GM23338 (cell line): ENCODE results near the gene GAPT. TPM values are rescaled to one million over a fixed set of nuclear protein-coding genes. Genes with fewer than 3 reads are reported as not detected.

Source experiments
- ATAC-seq: fragments of 200-7000 bp; cut with Tn5 transposase; 3 replicates; pipeline ENCODE4 v1.9.1; 2020
- DNase-seq: peaks from one replicate; pipeline ENCODE4 v3.0.0-alpha.2; 2015; ENCODE audit warnings: low spot score
- H2AFZ ChIP-seq: fragments of 200-600 bp; sonication (generic); 2 replicates; pipeline ENCODE4 v1.8.0; 2016; ENCODE audit warnings: antibody characterized with exemption, mild to moderate bottlenecking, moderate library complexity
- H3F3A ChIP-seq: fragments of 200-600 bp; sonication (generic); replicated peaks from 2 replicates; pipeline ENCODE4 v1.8.0; 2017; ENCODE audit warnings: antibody characterized with exemption, mixed run types, low read depth
- H3K27ac ChIP-seq: fragments of 200-600 bp; sonication (generic); 2 replicates; pipeline ENCODE4 v1.6.1; 2016; ENCODE audit warnings: low read depth
- H3K27me3 ChIP-seq: fragments of 200-600 bp; sonication (generic); 2 replicates; pipeline ENCODE4 v1.8.0; 2016; ENCODE audit warnings: mild to moderate bottlenecking, mixed run types, moderate library complexity; ENCODE audit not compliant: insufficient read depth
- H3K36me3 ChIP-seq: fragments of 200-600 bp; sonication (generic); 2 replicates; pipeline ENCODE4 v1.8.0; 2016; ENCODE audit warnings: mild to moderate bottlenecking; ENCODE audit not compliant: insufficient read depth
- H3K4me1 ChIP-seq: fragments of 200-600 bp; sonication (generic); 2 replicates; pipeline ENCODE4 v1.8.0; 2016; ENCODE audit warnings: mild to moderate bottlenecking, moderate library complexity; ENCODE audit not compliant: insufficient read depth
- H3K4me2 ChIP-seq: fragments of 200-600 bp; sonication (generic); 2 replicates; pipeline ENCODE4 v1.7.1; 2017; ENCODE audit warnings: mixed run types
- H3K4me3 ChIP-seq: fragments of 200-600 bp; sonication (generic); 2 replicates; pipeline ENCODE4 v1.6.1; 2016; ENCODE audit warnings: mixed run types
- H3K79me2 ChIP-seq: fragments of 200-600 bp; sonication (generic); replicated peaks from 2 replicates; pipeline ENCODE4 v1.8.0; 2017; ENCODE audit warnings: mild to moderate bottlenecking; ENCODE audit not compliant: insufficient read depth
- H3K9me2 ChIP-seq: fragments of 200-600 bp; sonication (generic); 2 replicates; pipeline ENCODE4 v1.8.0; 2017; ENCODE audit not compliant: insufficient read depth
- H4K20me1 ChIP-seq: fragments of 200-600 bp; sonication (generic); replicated peaks from 2 replicates; pipeline ENCODE4 v1.8.0; 2017; ENCODE audit warnings: mild to moderate bottlenecking; ENCODE audit not compliant: insufficient read depth
- H3K27ac Mint-ChIP-seq: 2 replicates; pipeline ENCODE4 v1.8.0; 2020; ENCODE audit warnings: inconsistent platforms, mild to moderate bottlenecking, moderate library complexity, mixed read lengths
- H3K27me3 Mint-ChIP-seq: 3 replicates; pipeline ENCODE4 v1.8.0; 2022; ENCODE audit warnings: low read depth, mild to moderate bottlenecking, moderate library complexity, mixed read lengths, inconsistent platforms; ENCODE audit not compliant: insufficient read depth, poor library complexity
- H3K36me3 Mint-ChIP-seq: 3 replicates; pipeline ENCODE4 v1.8.0; 2021; ENCODE audit warnings: low read depth, mild to moderate bottlenecking, inconsistent platforms, moderate library complexity, mixed read lengths
- H3K4me1 Mint-ChIP-seq: 3 replicates; pipeline ENCODE4 v1.8.0; 2020; ENCODE audit warnings: mild to moderate bottlenecking, inconsistent platforms, mixed read lengths
- H3K4me3 Mint-ChIP-seq: 3 replicates; pipeline ENCODE4 v1.8.0; 2021; ENCODE audit warnings: moderate library complexity, mild to moderate bottlenecking, inconsistent platforms, mixed read lengths
- H3K9me3 Mint-ChIP-seq: 3 replicates; pipeline ENCODE4 v1.8.0; 2020; ENCODE audit warnings: moderate library complexity, mild to moderate bottlenecking, inconsistent platforms, mixed read lengths
- CREB1 ChIP-seq: fragments of 250-450 bp; sonication (Bioruptor Pico); IDR thresholded peaks from 2 replicates; pipeline ENCODE4 v1.5.0; 2020; ENCODE audit warnings: low read depth, mild to moderate bottlenecking, moderate library complexity
- EZH2 ChIP-seq: fragments of 200-600 bp; sonication (generic); IDR thresholded peaks from one replicate; pipeline ENCODE4 v1.8.0; 2017; ENCODE audit warnings: antibody characterized with exemption, mild to moderate bottlenecking, low read depth; ENCODE audit not compliant: unreplicated experiment
- EZH2phosphoT487 ChIP-seq: fragments of 200-600 bp; sonication (generic); IDR thresholded peaks from one replicate; pipeline ENCODE4 v1.8.1; 2018; ENCODE audit warnings: antibody characterized with exemption; ENCODE audit not compliant: unreplicated experiment
- JUNB ChIP-seq: IDR thresholded peaks from one replicate; pipeline ENCODE4 v1.6.1; 2016; ENCODE audit warnings: antibody characterized with exemption; ENCODE audit not compliant: unreplicated experiment
- NANOG ChIP-seq: IDR thresholded peaks from 2 replicates; pipeline ENCODE4 v1.6.1; 2016; ENCODE audit warnings: antibody characterized with exemption, borderline replicate concordance
- ZNF114 ChIP-seq: fragments of 250-450 bp; sonication (Bioruptor Pico); IDR thresholded peaks from 2 replicates; pipeline ENCODE4 v1.5.0; 2020; ENCODE audit warnings: mild to moderate bottlenecking, moderate library complexity
- ZNF331 ChIP-seq: fragments of 250-450 bp; sonication (Bioruptor Pico); IDR thresholded peaks from 2 replicates; pipeline ENCODE4 v1.5.0; 2020; ENCODE audit warnings: low read depth, mild to moderate bottlenecking, moderate library complexity
- polyA plus RNA-seq: library from polyadenylated mRNA; unstranded; fragments of >200 nt; fragmentation: Nextera tagmentation; extraction: Ambion mirVana; gene quantifications from 2 replicates; pipeline ENCODE4 v1.2.1, GENCODE V29; 2016
- total RNA-seq: library from RNA; depleted of rRNA; stranded (reverse); fragments of >200 nt; shearing (Covaris generic); gene quantifications from 2 replicates; pipeline ENCODE4 v1.2.3, GENCODE V29; 2014
- TF ChIP-seq, protein P1 (sequence below): IDR thresholded peaks from one replicate; pipeline ENCODE4 v1.6.1; 2018; ENCODE audit warnings: antibody characterized with exemption; ENCODE audit not compliant: unreplicated experiment
- TF ChIP-seq, protein P2 (sequence below): fragments of 250-450 bp; sonication (Bioruptor Pico); IDR thresholded peaks from 2 replicates; pipeline ENCODE4 v1.5.0; 2020; ENCODE audit warnings: mild to moderate bottlenecking, moderate library complexity
- TF ChIP-seq, protein P3 (sequence below): IDR thresholded peaks from 2 replicates; pipeline ENCODE4 v1.6.1; 2016; ENCODE audit warnings: antibody characterized with exemption

GAPT gene
- total and polyA plus RNA-seq, 2 experiments from 2014 or later = not detected

- Histone ChIP-seq H4K20me1 (no peaks in the 10 kb centered on the region), H3K27ac (no peak overlapping the region), H3K4me2 (no peak overlapping the region), H3K4me1 (peaks cover 9% of the 10 kb centered on the region), H3K27me3 (no peaks in the 10 kb centered on the region), H3K36me3 (no peaks in the 10 kb centered on the region), H3F3A (no peaks in the 10 kb centered on the region), H2AFZ (no peak overlapping the region), H3K4me3 (no peak overlapping the region), H3K79me2 (no peaks in the 10 kb centered on the region), H3K9me2 (no peaks in the 10 kb centered on the region)
- H3K27me3 Mint-ChIP-seq = no peaks in the 10 kb centered on the region
- no peak overlapping the region for H3K4me3 Mint-ChIP-seq
- ATAC-seq (no peak), DNase-seq (no peak)
- TF ChIP-seq EZH2 (no peak), EZH2phosphoT487 (no peak), NANOG (no peak), CREB1 (CRISPR knock-in tag) (no peak), JUNB (no peak), ZNF114 (CRISPR knock-in tag) (no peak), ZNF331 (CRISPR knock-in tag) (no peak)
- TF ChIP-seq, protein P1, sequence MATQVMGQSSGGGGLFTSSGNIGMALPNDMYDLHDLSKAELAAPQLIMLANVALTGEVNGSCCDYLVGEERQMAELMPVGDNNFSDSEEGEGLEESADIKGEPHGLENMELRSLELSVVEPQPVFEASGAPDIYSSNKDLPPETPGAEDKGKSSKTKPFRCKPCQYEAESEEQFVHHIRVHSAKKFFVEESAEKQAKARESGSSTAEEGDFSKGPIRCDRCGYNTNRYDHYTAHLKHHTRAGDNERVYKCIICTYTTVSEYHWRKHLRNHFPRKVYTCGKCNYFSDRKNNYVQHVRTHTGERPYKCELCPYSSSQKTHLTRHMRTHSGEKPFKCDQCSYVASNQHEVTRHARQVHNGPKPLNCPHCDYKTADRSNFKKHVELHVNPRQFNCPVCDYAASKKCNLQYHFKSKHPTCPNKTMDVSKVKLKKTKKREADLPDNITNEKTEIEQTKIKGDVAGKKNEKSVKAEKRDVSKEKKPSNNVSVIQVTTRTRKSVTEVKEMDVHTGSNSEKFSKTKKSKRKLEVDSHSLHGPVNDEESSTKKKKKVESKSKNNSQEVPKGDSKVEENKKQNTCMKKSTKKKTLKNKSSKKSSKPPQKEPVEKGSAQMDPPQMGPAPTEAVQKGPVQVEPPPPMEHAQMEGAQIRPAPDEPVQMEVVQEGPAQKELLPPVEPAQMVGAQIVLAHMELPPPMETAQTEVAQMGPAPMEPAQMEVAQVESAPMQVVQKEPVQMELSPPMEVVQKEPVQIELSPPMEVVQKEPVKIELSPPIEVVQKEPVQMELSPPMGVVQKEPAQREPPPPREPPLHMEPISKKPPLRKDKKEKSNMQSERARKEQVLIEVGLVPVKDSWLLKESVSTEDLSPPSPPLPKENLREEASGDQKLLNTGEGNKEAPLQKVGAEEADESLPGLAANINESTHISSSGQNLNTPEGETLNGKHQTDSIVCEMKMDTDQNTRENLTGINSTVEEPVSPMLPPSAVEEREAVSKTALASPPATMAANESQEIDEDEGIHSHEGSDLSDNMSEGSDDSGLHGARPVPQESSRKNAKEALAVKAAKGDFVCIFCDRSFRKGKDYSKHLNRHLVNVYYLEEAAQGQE = no peak
- TF ChIP-seq, protein P2, sequence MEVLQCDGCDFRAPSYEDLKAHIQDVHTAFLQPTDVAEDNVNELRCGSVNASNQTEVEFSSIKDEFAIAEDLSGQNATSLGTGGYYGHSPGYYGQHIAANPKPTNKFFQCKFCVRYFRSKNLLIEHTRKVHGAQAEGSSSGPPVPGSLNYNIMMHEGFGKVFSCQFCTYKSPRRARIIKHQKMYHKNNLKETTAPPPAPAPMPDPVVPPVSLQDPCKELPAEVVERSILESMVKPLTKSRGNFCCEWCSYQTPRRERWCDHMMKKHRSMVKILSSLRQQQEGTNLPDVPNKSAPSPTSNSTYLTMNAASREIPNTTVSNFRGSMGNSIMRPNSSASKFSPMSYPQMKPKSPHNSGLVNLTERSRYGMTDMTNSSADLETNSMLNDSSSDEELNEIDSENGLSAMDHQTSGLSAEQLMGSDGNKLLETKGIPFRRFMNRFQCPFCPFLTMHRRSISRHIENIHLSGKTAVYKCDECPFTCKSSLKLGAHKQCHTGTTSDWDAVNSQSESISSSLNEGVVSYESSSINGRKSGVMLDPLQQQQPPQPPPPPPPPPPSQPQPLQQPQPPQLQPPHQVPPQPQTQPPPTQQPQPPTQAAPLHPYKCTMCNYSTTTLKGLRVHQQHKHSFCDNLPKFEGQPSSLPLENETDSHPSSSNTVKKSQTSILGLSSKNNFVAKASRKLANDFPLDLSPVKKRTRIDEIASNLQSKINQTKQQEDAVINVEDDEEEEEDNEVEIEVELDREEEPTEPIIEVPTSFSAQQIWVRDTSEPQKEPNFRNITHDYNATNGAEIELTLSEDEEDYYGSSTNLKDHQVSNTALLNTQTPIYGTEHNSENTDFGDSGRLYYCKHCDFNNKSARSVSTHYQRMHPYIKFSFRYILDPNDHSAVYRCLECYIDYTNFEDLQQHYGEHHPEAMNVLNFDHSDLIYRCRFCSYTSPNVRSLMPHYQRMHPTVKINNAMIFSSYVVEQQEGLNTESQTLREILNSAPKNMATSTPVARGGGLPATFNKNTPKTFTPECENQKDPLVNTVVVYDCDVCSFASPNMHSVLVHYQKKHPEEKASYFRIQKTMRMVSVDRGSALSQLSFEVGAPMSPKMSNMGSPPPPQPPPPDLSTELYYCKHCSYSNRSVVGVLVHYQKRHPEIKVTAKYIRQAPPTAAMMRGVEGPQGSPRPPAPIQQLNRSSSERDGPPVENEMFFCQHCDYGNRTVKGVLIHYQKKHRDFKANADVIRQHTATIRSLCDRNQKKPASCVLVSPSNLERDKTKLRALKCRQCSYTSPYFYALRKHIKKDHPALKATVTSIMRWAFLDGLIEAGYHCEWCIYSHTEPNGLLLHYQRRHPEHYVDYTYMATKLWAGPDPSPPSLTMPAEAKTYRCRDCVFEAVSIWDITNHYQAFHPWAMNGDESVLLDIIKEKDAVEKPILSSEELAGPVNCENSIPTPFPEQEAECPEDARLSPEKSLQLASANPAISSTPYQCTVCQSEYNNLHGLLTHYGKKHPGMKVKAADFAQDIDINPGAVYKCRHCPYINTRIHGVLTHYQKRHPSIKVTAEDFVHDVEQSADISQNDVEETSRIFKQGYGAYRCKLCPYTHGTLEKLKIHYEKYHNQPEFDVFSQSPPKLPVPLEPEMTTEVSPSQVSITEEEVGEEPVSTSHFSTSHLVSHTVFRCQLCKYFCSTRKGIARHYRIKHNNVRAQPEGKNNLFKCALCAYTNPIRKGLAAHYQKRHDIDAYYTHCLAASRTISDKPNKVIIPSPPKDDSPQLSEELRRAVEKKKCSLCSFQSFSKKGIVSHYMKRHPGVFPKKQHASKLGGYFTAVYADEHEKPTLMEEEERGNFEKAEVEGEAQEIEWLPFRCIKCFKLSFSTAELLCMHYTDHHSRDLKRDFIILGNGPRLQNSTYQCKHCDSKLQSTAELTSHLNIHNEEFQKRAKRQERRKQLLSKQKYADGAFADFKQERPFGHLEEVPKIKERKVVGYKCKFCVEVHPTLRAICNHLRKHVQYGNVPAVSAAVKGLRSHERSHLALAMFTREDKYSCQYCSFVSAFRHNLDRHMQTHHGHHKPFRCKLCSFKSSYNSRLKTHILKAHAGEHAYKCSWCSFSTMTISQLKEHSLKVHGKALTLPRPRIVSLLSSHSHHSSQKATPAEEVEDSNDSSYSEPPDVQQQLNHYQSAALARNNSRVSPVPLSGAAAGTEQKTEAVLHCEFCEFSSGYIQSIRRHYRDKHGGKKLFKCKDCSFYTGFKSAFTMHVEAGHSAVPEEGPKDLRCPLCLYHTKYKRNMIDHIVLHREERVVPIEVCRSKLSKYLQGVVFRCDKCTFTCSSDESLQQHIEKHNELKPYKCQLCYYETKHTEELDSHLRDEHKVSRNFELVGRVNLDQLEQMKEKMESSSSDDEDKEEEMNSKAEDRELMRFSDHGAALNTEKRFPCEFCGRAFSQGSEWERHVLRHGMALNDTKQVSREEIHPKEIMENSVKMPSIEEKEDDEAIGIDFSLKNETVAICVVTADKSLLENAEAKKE = no peak
- TF ChIP-seq, protein P3, sequence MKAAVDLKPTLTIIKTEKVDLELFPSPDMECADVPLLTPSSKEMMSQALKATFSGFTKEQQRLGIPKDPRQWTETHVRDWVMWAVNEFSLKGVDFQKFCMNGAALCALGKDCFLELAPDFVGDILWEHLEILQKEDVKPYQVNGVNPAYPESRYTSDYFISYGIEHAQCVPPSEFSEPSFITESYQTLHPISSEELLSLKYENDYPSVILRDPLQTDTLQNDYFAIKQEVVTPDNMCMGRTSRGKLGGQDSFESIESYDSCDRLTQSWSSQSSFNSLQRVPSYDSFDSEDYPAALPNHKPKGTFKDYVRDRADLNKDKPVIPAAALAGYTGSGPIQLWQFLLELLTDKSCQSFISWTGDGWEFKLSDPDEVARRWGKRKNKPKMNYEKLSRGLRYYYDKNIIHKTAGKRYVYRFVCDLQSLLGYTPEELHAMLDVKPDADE = no peak
- H3K9me3 Mint-ChIP-seq = no peaks in the 10 kb centered on the region
- no peak overlapping the region for H3K27ac Mint-ChIP-seq
- peaks cover 13% of the 10 kb centered on the region for H3K4me1 Mint-ChIP-seq
- H3K36me3 Mint-ChIP-seq = no peaks in the 10 kb centered on the region
These were observed 4.9 kb upstream of the GAPT start for GRCh38 chr5:58486290-58486689.
